Bronchial epithelial cell (primary cell): ENCODE results near the gene ZNF471. TPM values are rescaled to one million over a fixed set of nuclear protein-coding genes. Genes with fewer than 3 reads are reported as not detected.

Experiments
- DNase-seq: peaks from one replicate; pipeline ENCODE4 v3.0.0-alpha.2; 2010; ENCODE audit warnings: low read depth
- FAIRE-seq: peaks from 2 replicates; lab custom pipeline; 2011; peaks lifted over from hg19 to GRCh38; lab: Jason Lieb, UNC
- H3K27me3 ChIP-seq: 2 replicates; pipeline ENCODE4 v1.5.1; 2011; ENCODE audit warnings: low read length; ENCODE audit not compliant: control insufficient read depth, insufficient read depth
- H3K36me3 ChIP-seq: 2 replicates; pipeline ENCODE4 v1.5.1; 2011; ENCODE audit warnings: low read length; ENCODE audit not compliant: control insufficient read depth, insufficient read depth
- H3K4me3 ChIP-seq: 2 replicates; pipeline ENCODE4 v1.5.1; 2011; ENCODE audit warnings: mild to moderate bottlenecking, low read depth, low read length, control low read depth
- total RNA-seq: library from RNA; depleted of rRNA; stranded (reverse); fragments of >200 nt; gene quantifications from 2 replicates; pipeline ENCODE4 v1.2.1, GENCODE V29; 2014
- TF ChIP-seq, protein P1 (sequence below): IDR thresholded peaks from 2 replicates; pipeline ENCODE4 v1.5.1; 2011; ENCODE audit warnings: mild to moderate bottlenecking, moderate library complexity, low read length, control low read depth, inconsistent platforms; ENCODE audit not compliant: insufficient read depth, severe bottlenecking

ZNF471 gene
- total RNA-seq: 1.3 and 3.1 TPM in 2 replicates

DNA sequence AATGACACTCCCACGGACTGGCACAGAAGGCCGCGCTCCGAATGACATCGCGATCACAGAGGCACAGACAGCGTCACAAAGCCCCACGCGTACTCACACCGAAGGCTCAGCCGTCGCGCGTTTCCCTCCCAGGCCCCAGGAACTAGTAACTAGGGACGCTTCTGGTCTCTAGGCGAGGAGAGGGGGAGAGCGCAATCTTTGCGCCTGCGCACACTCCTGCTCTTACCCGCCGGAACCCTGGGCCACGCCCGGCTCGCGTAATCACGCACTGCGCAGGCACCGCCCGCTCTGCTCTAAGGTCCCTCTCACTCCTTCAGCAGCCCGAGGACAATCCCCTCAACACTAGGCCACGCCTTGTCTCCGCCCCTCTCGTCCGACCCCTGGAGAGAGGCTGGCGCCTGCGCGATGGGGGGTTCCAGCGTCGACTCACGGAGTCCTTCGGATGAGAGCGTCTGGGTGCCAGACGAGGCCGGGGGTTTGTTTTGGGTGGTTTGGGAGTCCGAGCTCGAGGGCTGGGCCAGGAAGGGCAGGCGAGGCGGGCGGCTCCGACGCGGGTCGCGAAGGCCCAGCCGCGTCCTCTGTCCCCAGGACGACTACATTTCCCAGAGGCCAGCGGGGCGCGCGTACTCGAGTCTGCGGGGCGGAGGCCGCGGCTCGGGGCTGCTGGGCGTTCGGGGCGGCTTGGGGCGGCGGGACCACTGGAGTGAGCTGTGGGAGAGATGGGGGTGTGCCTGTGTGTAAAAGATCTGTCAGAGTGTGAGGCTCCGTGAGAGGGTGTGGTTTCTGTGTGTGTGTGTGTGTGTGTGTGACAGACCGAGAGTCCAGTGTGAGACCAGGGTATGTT, at the start of gene ZNF471:
TSS of gene ZNF471 (plus strand) at position 410 of the 844 bp plus-strand sequence. CDS start 3,717 bp downstream, outside the sequence.
- H3K36me3 ChIP-seq: no peaks in the 10 kb centered on the region
- FAIRE-seq (peak; percentile 52), DNase-seq (peak; percentile 95)
- no peaks in the 10 kb centered on the region for H3K27me3 ChIP-seq
- TF ChIP-seq, protein P1, sequence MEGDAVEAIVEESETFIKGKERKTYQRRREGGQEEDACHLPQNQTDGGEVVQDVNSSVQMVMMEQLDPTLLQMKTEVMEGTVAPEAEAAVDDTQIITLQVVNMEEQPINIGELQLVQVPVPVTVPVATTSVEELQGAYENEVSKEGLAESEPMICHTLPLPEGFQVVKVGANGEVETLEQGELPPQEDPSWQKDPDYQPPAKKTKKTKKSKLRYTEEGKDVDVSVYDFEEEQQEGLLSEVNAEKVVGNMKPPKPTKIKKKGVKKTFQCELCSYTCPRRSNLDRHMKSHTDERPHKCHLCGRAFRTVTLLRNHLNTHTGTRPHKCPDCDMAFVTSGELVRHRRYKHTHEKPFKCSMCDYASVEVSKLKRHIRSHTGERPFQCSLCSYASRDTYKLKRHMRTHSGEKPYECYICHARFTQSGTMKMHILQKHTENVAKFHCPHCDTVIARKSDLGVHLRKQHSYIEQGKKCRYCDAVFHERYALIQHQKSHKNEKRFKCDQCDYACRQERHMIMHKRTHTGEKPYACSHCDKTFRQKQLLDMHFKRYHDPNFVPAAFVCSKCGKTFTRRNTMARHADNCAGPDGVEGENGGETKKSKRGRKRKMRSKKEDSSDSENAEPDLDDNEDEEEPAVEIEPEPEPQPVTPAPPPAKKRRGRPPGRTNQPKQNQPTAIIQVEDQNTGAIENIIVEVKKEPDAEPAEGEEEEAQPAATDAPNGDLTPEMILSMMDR: no peak
- H3K4me3 ChIP-seq: peak within 1 kb of the TSS; percentile 61

DNA sequence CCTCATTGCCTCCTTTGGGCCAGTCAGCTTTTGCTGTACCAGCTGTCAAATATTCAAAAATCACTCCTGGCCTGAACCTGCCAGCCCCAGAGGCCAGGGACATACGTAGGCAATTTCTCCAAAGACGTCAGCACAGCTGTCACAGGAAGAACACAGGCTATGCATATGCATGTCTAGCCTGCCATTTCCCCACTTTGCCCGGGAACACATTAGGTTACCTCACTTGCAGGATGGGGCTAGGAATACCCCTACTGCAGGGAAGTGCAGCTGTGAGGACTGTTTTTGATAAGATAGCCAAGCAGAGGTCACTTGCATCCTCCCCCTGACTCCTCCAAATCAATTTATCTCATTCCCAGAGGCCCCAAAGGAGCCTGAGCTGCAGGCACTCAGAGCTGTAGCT, 33.3 kb upstream of the ZNF471 start:
- TF ChIP-seq, protein P1: no peak
- Histone ChIP-seq H3K4me3 (no peak overlapping the region), H3K36me3 (no peaks in the 10 kb centered on the region), H3K27me3 (no peaks in the 10 kb centered on the region)
- no peak for DNase-seq
- no peak for FAIRE-seq

DNA sequence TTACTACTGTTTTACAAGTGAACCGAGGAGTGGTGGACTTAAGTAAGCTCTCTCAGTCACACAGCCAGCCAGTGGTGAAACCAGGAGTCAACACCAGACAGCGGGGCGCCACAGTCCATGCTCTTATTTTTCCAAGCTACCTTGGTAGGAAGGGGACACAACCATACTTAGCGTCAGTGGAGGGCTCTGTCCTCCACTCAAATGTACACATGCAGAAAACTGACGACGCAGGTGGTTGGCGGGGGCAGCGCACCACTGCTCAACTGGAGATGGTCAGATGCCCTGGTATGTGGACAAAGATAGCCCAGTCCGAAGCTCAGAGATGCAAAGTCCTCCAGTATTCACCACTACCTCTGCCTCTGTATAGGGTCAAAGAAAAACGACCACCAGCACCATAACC, 31.6 kb upstream of the ZNF471 start:
- Histone ChIP-seq H3K36me3 (no peaks in the 10 kb centered on the region), H3K4me3 (no peak overlapping the region)

DNA sequence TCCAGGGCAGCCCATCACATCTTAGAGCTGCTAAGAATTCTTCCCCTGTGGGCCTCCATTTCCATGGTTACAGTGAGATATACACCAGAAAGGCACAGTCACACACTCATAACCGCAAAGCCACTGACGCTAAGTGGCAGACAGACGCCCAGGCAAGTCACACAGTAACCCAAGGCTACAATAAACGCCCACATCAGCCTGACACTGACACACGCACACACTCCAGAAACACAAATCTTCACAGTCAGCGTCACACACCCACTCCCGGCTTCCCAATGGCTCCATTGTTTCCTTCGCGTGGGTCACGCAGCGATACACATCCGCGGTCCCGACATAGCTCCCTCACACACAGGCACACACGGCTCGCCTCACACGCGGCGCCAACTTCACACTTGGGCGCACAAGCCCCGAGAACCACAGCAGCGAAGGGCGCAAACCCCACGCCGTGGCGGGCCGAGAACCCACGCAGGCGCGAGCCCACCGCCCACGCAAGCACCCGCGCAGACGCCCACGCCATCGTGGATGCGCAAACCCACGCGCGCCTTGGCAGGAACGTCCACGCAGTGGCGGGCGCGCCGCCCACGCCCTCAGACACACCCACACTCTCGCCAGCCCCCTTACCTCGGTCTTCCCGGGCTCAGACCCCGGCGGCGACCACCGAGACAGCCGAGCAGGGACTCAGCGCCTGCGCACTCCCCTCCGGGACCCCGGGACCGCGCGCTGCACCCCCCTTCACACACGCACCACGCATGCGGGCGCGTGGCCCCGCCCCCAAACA, 30.8 kb upstream of the ZNF471 start, which contains the start of gene ZNF667:
TSS of gene ZNF667 (minus strand) at position 695 of the 778 bp plus-strand sequence. CDS start 14,975 bp downstream, outside the sequence.
- H3K36me3 ChIP-seq: no peaks in the 10 kb centered on the region
- H3K4me3 ChIP-seq: peak within 1 kb of the TSS; percentile 55
- H3K27me3 ChIP-seq: no peaks in the 10 kb centered on the region
- FAIRE-seq: no peak
- TF ChIP-seq, protein P1: no peak
- DNase-seq: peak; percentile 37

More for the DNA sequence above, 31.6 kb upstream of the ZNF471 start:
- TF ChIP-seq, protein P1: no peak
- no peak for FAIRE-seq
- no peaks in the 10 kb centered on the region for H3K27me3 ChIP-seq
- no peak for DNase-seq

DNA sequence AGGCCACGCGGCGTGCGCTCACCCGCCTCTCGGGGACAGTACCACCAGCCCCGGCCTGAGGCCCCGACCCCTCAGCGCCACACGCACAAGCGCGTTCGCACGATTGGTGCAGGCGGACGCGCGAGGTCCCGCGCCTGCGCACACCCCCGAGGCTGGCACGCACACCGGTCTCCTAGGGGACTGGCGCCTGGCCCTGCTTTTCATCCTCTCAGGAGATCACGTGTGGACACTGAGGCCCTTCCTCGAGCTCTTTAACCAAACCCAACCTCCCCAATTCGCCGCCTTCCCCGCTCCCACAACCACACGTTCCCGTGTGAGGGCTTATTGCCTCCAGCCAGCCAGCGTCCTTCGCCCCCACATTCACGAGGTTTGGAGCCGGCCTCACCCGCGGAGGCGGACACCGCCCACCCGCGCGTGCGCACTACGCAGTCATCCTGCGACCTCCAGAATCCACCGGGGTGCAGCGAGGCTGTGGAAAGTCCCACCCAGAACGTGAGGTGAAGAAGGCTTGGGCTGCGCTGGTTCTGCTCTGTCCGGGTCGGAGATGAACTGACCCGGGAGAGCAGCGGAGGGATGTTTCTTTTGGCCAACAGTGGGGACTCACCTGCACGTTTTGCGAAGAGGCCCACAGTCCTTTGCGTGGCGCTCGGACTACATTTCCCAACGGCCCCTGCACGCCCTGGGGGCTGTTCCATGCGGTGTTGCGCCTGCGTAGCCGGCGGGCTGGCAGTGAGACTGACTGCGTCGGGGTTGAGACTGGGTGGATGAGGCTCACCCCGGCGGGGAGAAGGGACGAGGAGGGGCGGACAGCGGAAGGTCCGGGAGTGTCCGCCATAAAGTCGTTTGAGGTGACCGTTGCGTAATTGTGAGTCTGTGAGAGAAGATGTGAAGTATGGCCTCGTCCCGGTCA, 30.0 kb upstream of the ZNF471 start:
- H3K36me3 ChIP-seq: no peaks in the 10 kb centered on the region
- no peaks in the 10 kb centered on the region for H3K27me3 ChIP-seq
- TF ChIP-seq, protein P1: no peak
- DNase-seq (peak; percentile 86), FAIRE-seq (peak; percentile 85)
- H3K4me3 ChIP-seq: peak overlapping the region; percentile 55
